Esophagus (tissue), 2 donors: ENCODE data around the gene ICE2. TPM values are rescaled to one million over a fixed set of nuclear protein-coding genes. Genes with fewer than 3 reads are reported as not detected.

Source experiments
- H3K27ac ChIP-seq, 2 donors: one replicate each; pipeline ENCODE4 v1.5.1; 2013; ENCODE audit warnings: low read depth in 2 of 2, mild to moderate bottlenecking in 2 of 2, inconsistent platforms in 1 of 2, low read length in 1 of 2, moderate library complexity in 1 of 2
- H3K27me3 ChIP-seq, 2 donors: one replicate each; pipeline ENCODE4 v1.6.1; 2013; ENCODE audit warnings: low read length in 2 of 2, control low read depth in 1 of 2, mild to moderate bottlenecking in 1 of 2; ENCODE audit not compliant: insufficient read depth in 2 of 2, control insufficient read depth in 1 of 2
- H3K36me3 ChIP-seq, 2 donors: one replicate each; pipeline ENCODE4 v1.6.1; 2013; ENCODE audit warnings: low read length in 1 of 2; ENCODE audit not compliant: control insufficient read depth in 2 of 2, insufficient read depth in 2 of 2
- H3K4me1 ChIP-seq, 2 donors: one replicate each; pipeline ENCODE4 v1.6.1; 2013; ENCODE audit warnings: low read length in 1 of 2; ENCODE audit not compliant: control insufficient read depth in 2 of 2, insufficient read depth in 2 of 2
- H3K4me3 ChIP-seq, 2 donors: one replicate each; pipeline ENCODE4 v1.5.1; 2013; ENCODE audit warnings: low read length in 2 of 2, mild to moderate bottlenecking in 2 of 2, low read depth in 1 of 2, moderate library complexity in 1 of 2
- H3K9me3 ChIP-seq, 2 donors: one replicate each; pipeline ENCODE4 v1.6.1; 2013; ENCODE audit warnings: mild to moderate bottlenecking in 2 of 2, low read depth in 1 of 2, low read length in 1 of 2, moderate library complexity in 1 of 2; ENCODE audit not compliant: control insufficient read depth in 2 of 2, insufficient read depth in 1 of 2
- WGBS, 2 donors: extraction: QIAGEN DNeasy Blood & Tissue Kit; methylation state at CpG; one replicate each; pipeline ENCODE4 v1.1.7; 2013; 5-methylcytosine and 5-hydroxymethylcytosine counted together
- polyA plus RNA-seq, 2 donors: library from polyadenylated mRNA; stranded (reverse); fragments of 200-250 nt; gene quantifications; one replicate each; pipeline ENCODE4 v1.2.3, GENCODE V29; 2013
- donor health status: healthy with polysubstance abuse.
- donor health status: Bipolar disorder and iron deficiency.

The ICE2 gene
- polyA plus RNA-seq, 2 donors = 8.9 to 9.0 TPM

GRCh38 chr15:60518511-60518910 is 39.6 kb upstream of the ICE2 start:
- H3K27ac ChIP-seq = peak overlapping the region; percentile 27 to 70

GRCh38 chr15:60514261-60514881 is 35.4 kb upstream of the ICE2 start:
- H3K4me1 ChIP-seq = no peaks in the 10 kb centered on the region
- H3K27me3 ChIP-seq = no peaks in the 10 kb centered on the region
- no peak overlapping the region for H3K4me3 ChIP-seq
- H3K27ac ChIP-seq = no peak overlapping the region
- WGBS, 2 donors = 94 to 96% methylated on average over 12 of the region's 12 CpGs
- no peaks in the 10 kb centered on the region for H3K9me3 ChIP-seq
- H3K36me3 ChIP-seq = peaks cover 22 to 28% of the 10 kb centered on the region in 2 donors

More at GRCh38 chr15:60518511-60518910, 39.6 kb upstream of the ICE2 start:
- Histone ChIP-seq H3K36me3 (peaks cover 7 to 9% of the 10 kb centered on the region in 2 donors), H3K4me3 (no peak overlapping the region), H3K4me1 (no peaks in the 10 kb centered on the region), H3K9me3 (no peaks in the 10 kb centered on the region), H3K27me3 (no peaks in the 10 kb centered on the region)
- WGBS, 2 donors = 73 to 76% methylated on average over 8 of the region's 8 CpGs

- no peaks in the 10 kb centered on the region for H3K9me3 ChIP-seq
- no peaks in the 10 kb centered on the region for H3K4me1 ChIP-seq
- 92 to 93% methylated on average over 7 of the region's 7 CpGs for WGBS, 2 donors
- H3K27ac ChIP-seq = no peak overlapping the region
- no peak overlapping the region for H3K4me3 ChIP-seq
- peaks cover 22 to 28% of the 10 kb centered on the region in 2 donors for H3K36me3 ChIP-seq
- H3K27me3 ChIP-seq = no peaks in the 10 kb centered on the region
Measured at GRCh38 chr15:60513676-60514075, 34.7 kb upstream of the ICE2 start.

GRCh38 chr15:60512937-60513336 is 34.0 kb upstream of the ICE2 start:
- Histone ChIP-seq H3K27ac (no peak overlapping the region), H3K4me3 (no peak overlapping the region), H3K36me3 (peaks cover 18 to 28% of the 10 kb centered on the region in 2 donors), H3K27me3 (no peaks in the 10 kb centered on the region), H3K4me1 (no peaks in the 10 kb centered on the region), H3K9me3 (no peaks in the 10 kb centered on the region)
- WGBS, 2 donors = 88 to 92% methylated on average over 4 of the region's 4 CpGs

- Histone ChIP-seq H3K4me1 (no peaks in the 10 kb centered on the region), H3K27me3 (no peaks in the 10 kb centered on the region), H3K4me3 (no peak overlapping the region), H3K27ac (no peak overlapping the region), H3K36me3 (peaks cover 18 to 28% of the 10 kb centered on the region in 2 donors), H3K9me3 (no peaks in the 10 kb centered on the region)
- WGBS, 2 donors = 79 to 82% methylated on average over 21 of the region's 21 CpGs
Measured at GRCh38 chr15:60511351-60512031, 32.5 kb upstream of the ICE2 start.

- no peak overlapping the region for H3K27ac ChIP-seq
Measured at GRCh38 chr15:60510006-60510405, 31.1 kb upstream of the ICE2 start.

GRCh38 chr15:60509470-60509869 is 30.5 kb upstream of the ICE2 start:
- 53 to 66% methylated on average over 3 of the region's 3 CpGs for WGBS, 2 donors
- Histone ChIP-seq H3K36me3 (peaks cover 18 to 28% of the 10 kb centered on the region in 2 donors), H3K27ac (peak overlapping the region; percentile 40 to 47)

More at GRCh38 chr15:60510006-60510405, 31.1 kb upstream of the ICE2 start:
- Histone ChIP-seq H3K9me3 (no peaks in the 10 kb centered on the region), H3K4me3 (no peak overlapping the region), H3K36me3 (peaks cover 18 to 28% of the 10 kb centered on the region in 2 donors), H3K27me3 (no peaks in the 10 kb centered on the region), H3K4me1 (no peaks in the 10 kb centered on the region)
- WGBS, 2 donors = 50 to 60% methylated on average over 5 of the region's 5 CpGs

GRCh38 chr15:60508442-60508841 is 29.5 kb upstream of the ICE2 start:
- H3K36me3 ChIP-seq = peaks cover 15 to 19% of the 10 kb centered on the region in 2 donors
- H3K27me3 ChIP-seq = no peaks in the 10 kb centered on the region
- H3K4me3 ChIP-seq = no peak overlapping the region
- no peaks in the 10 kb centered on the region for H3K4me1 ChIP-seq
- no peaks in the 10 kb centered on the region for H3K9me3 ChIP-seq
- peak overlapping the region in 1 of 2 donors; percentile 52 for H3K27ac ChIP-seq
- WGBS, 2 donors = 86 to 90% methylated on average over 4 of the region's 4 CpGs

More at GRCh38 chr15:60509470-60509869, 30.5 kb upstream of the ICE2 start:
- Histone ChIP-seq H3K27me3 (no peaks in the 10 kb centered on the region), H3K4me1 (no peaks in the 10 kb centered on the region), H3K9me3 (no peaks in the 10 kb centered on the region), H3K4me3 (no peak overlapping the region)

- Histone ChIP-seq H3K36me3 (peaks cover 13 to 16% of the 10 kb centered on the region in 2 donors), H3K4me3 (no peak overlapping the region), H3K4me1 (no peaks in the 10 kb centered on the region), H3K27me3 (no peaks in the 10 kb centered on the region), H3K27ac (peak overlapping the region in 1 of 2 donors; percentile 78), H3K9me3 (no peaks in the 10 kb centered on the region)
- 42 to 44% methylated on average over 11 of the region's 11 CpGs for WGBS, 2 donors
Measured at GRCh38 chr15:60507596-60508424, 28.9 kb upstream of the ICE2 start.
